Epithelial cell of esophagus (primary cell): Measurements from ENCODE around the gene SLC6A1.

Source experiments
- DNase-seq: peaks from one replicate; pipeline ENCODE4 v3.0.0; 2010; ENCODE audit warnings: low read depth
- H3K4me3 ChIP-seq: 2 replicates; pipeline ENCODE4 v1.5.1; 2011; ENCODE audit warnings: mild to moderate bottlenecking, low read length, control low read depth
- CTCF ChIP-seq: IDR thresholded peaks from 2 replicates; pipeline ENCODE4 v1.5.1; 2011; ENCODE audit warnings: low read depth, mild to moderate bottlenecking, low read length, control low read depth, inconsistent platforms; ENCODE audit not compliant: insufficient read depth; ENCODE audit errors: missing control alignments

SLC6A1 gene

GRCh38 chr3:10968401-10968800 lies 24.1 kb upstream of the SLC6A1 start:
- DNase-seq = no peak
- no peak overlapping the region for H3K4me3 ChIP-seq
- TF ChIP-seq CTCF = no peak

DNA sequence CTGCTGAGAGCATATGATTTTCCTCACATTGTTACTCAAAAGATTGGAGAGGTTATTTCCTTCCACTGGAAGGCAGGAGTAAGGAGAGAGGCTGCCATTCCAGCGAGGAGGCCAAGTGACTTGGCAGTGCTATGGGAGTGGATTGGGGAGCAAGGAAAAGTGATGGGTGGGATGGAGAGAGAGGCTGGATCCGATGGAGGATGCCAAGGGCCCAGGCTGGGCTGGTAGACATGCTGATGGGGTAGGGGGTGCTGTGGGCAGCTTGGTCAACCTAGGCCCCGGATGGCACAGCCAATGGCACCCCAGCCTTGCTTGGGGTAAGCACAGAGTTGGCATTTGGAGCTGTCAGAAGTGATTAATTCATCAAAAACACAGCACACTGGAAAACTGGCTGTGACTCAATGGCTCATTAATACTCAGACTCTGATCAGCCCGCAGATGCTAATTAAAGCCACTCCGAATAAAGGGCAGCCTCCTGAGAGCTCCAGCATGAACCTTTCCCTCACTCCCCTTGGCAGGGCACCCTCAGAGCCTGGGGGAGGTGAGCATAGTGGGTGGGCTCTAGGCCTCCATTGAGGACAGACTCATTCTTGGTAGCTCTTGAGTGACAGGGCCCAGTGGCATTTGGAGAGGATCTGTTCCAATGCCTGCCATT lies 22.1 kb upstream of the SLC6A1 start:
- no peak for TF ChIP-seq CTCF
- no peak overlapping the region for H3K4me3 ChIP-seq
- no peak for DNase-seq

DNA sequence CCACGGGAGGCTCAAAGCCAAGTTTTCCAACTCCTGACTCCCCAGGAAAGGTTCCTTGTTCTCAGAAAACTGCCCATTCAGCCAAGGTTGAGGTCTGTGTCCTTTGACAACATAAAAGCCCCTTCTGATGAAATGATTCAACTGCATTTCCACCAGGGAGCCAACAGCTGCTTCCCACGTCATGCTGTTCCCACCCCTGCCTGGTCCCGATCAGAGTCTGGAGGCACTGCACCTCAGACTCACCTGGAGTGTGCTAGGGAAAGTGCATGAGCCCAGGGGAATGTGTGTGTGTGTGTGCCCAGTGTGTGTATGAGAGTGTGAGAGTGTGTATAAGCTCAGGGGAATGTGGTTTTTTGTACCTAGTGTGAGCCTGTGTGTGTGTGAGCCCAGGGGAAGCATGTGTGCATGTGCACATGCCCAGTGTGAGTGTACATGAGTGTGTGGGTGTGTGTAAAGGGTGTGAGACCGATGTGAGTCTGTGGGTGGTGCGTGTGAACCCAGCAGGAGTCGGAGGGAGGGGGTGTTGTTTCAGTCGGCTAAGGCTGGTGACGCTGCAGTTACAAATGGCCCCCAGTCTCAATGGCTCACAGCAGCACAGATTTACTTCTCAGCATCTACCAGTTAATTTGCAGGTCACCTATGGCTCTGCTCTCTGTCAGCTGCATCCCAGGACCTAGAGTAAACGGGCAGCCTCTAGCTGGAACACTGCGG lies 20.3 kb upstream of the SLC6A1 start:
- TF ChIP-seq CTCF = no peak
- H3K4me3 ChIP-seq = no peak overlapping the region
- DNase-seq = no peak

- no peak for TF ChIP-seq CTCF
- no peak overlapping the region for H3K4me3 ChIP-seq
- no peak for DNase-seq
Measured at GRCh38 chr3:10973046-10973595, 19.4 kb upstream of the SLC6A1 start.

GRCh38 chr3:10974131-10974530 lies 18.4 kb upstream of the SLC6A1 start:
- no peak for DNase-seq
- no peak overlapping the region for H3K4me3 ChIP-seq
- no peak for TF ChIP-seq CTCF

DNA sequence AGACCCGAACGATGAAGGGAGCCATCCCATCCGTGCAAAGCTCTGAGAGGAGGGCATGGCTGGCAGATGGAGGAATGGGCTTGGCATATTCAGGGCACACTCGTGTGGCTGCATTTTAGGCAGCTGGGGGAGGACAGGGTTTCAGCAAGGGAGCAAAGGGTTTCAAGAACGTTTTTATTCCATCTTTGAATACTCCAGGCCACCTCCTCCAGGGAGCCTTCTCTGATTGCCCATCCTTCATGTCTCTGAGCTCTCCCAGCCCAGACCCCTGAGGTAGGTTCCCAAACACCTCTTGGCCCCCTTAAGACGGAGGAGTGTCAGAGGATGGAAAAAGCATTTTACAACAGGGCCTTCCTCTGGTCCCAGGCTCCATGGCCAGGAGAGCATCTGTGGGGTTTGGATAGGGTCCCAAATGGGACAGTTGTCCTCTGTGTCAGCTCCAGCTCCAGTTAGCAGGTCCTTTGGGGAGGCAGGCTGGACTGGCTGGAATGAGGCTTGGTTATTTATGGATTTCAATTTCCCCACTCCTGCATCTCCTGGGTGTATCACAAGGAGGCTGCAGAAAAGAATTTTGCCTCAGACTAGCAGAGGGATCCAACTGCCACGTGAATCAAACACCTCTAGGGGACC lies 17.7 kb upstream of the SLC6A1 start:
- DNase-seq = no peak
- TF ChIP-seq CTCF = no peak
- H3K4me3 ChIP-seq = no peak overlapping the region
